ENCODE results near the gene PAX2.

The PAX2 gene

GRCh38 chr10:100738055-100738827 is 7.1 kb upstream of the PAX2 start:
- DNase-seq (ENCODE audit: low read depth in 1 of 2, low spot score in 1 of 2), result no peak

GRCh38 chr10:100739517-100740368 is 5.6 kb upstream of the PAX2 start:
- DNase-seq (ENCODE audit: low read depth in 1 of 2, low spot score in 1 of 2), result no peak

- no peak for DNase-seq (ENCODE audit: low read depth in 1 of 2, low spot score in 1 of 2)
Observed at GRCh38 chr10:100740476-100741377, 4.7 kb upstream of the PAX2 start.

GRCh38 chr10:100741378-100742075 is 3.9 kb upstream of the PAX2 start:
- DNase-seq (ENCODE audit: low read depth in 1 of 2, low spot score in 1 of 2), result no peak

- DNase-seq (ENCODE audit: low read depth in 1 of 2, low spot score in 1 of 2), result no peak
Observed at GRCh38 chr10:100742076-100742771, 3.2 kb upstream of the PAX2 start.

- DNase-seq (ENCODE audit: low read depth in 1 of 2, low spot score in 1 of 2), result no peak
Observed at GRCh38 chr10:100742936-100743335, 2.4 kb upstream of the PAX2 start.

GRCh38 chr10:100743626-100744135 is 1.7 kb upstream of the PAX2 start:
- no peak for DNase-seq (ENCODE audit: low read depth in 1 of 2, low spot score in 1 of 2)

GRCh38 chr10:100744136-100744986 is 1.0 kb upstream of the PAX2 start:
- no peak for DNase-seq (ENCODE audit: low read depth in 1 of 2, low spot score in 1 of 2)

- DNase-seq (ENCODE audit: low read depth in 1 of 2, low spot score in 1 of 2), result no peak
Observed at GRCh38 chr10:100745882-100746783, 751 bp downstream of the PAX2 start.

- DNase-seq (ENCODE audit: low read depth in 1 of 2, low spot score in 1 of 2), result no peak
Observed at GRCh38 chr10:100746784-100747455, 1.5 kb downstream of the PAX2 start.

GRCh38 chr10:100747456-100748230 is 2.3 kb downstream of the PAX2 start:
- no peak for DNase-seq (ENCODE audit: low read depth in 1 of 2, low spot score in 1 of 2)

GRCh38 chr10:100748231-100749058 is 3.1 kb downstream of the PAX2 start:
- no peak for DNase-seq (ENCODE audit: low read depth in 1 of 2, low spot score in 1 of 2)

- DNase-seq (ENCODE audit: low read depth in 1 of 2, low spot score in 1 of 2), result no peak
Observed at GRCh38 chr10:100749059-100749308, 3.6 kb downstream of the PAX2 start.

- no peak for DNase-seq (ENCODE audit: low read depth in 1 of 2, low spot score in 1 of 2)
Observed at GRCh38 chr10:100749309-100750217, 4.2 kb downstream of the PAX2 start.
